Karpas-422 (cell line): ENCODE data around the gene C2orf49. TPM values are rescaled to one million over a fixed set of nuclear protein-coding genes. Genes with fewer than 3 reads are reported as not detected.

Experiments
- DNase-seq: peaks from one replicate; pipeline ENCODE4 v3.0.0-alpha.2; 2015
- H2AFZ ChIP-seq: fragments of 200-600 bp; sonication (generic); 2 replicates; pipeline ENCODE4 v1.6.1; 2014; ENCODE audit warnings: antibody characterized with exemption, low read length, mixed read lengths
- H3K27ac ChIP-seq: fragments of 200-600 bp; sonication (generic); 2 replicates; pipeline ENCODE4 v1.5.1; 2014; ENCODE audit warnings: mild to moderate bottlenecking, low read length, moderate library complexity
- H3K27me3 ChIP-seq: fragments of 200-600 bp; sonication (generic); 2 replicates; pipeline ENCODE4 v1.6.1; 2014; ENCODE audit warnings: low read length, mixed read lengths
- H3K36me3 ChIP-seq: fragments of 200-600 bp; sonication (generic); 2 replicates; pipeline ENCODE4 v1.6.1; 2014; ENCODE audit warnings: low read length, mixed read lengths; ENCODE audit not compliant: insufficient read depth
- H3K4me1 ChIP-seq: fragments of 200-600 bp; sonication (generic); 2 replicates; pipeline ENCODE4 v1.6.1; 2014; ENCODE audit warnings: mild to moderate bottlenecking, low read length, mixed read lengths
- H3K4me2 ChIP-seq: fragments of 200-600 bp; sonication (generic); 2 replicates; pipeline ENCODE4 v1.6.1; 2014; ENCODE audit warnings: low read length, low read depth, mild to moderate bottlenecking; ENCODE audit not compliant: poor library complexity, severe bottlenecking
- H3K4me3 ChIP-seq: fragments of 200-600 bp; sonication (generic); 2 replicates; pipeline ENCODE4 v1.5.1; 2014; ENCODE audit warnings: mild to moderate bottlenecking, antibody characterized with exemption, low read length, mixed read lengths
- H3K79me2 ChIP-seq: fragments of 200-600 bp; sonication (generic); 2 replicates; pipeline ENCODE4 v1.6.1; 2014; ENCODE audit warnings: mild to moderate bottlenecking, low read length, mixed read lengths
- H3K9ac ChIP-seq: fragments of 200-600 bp; sonication (generic); 2 replicates; pipeline ENCODE4 v1.6.0; 2014; ENCODE audit warnings: low read length
- H3K9me2 ChIP-seq: fragments of 200-600 bp; sonication (generic), shearing (Covaris generic); replicated peaks from 2 replicates; pipeline ENCODE4 v1.6.0; 2014; ENCODE audit warnings: mild to moderate bottlenecking, low read length, moderate library complexity; ENCODE audit not compliant: insufficient read depth
- H3K9me3 ChIP-seq: fragments of 300-700, 200-600 bp; sonication (generic); 2 replicates; pipeline ENCODE4 v1.6.1; 2014; ENCODE audit warnings: low read length, mixed read lengths
- H4K20me1 ChIP-seq: fragments of 200-600 bp; sonication (generic); 2 replicates; pipeline ENCODE4 v1.6.1; 2014; ENCODE audit warnings: mild to moderate bottlenecking, antibody characterized with exemption, low read length, low read depth; ENCODE audit not compliant: insufficient read depth
- total RNA-seq: library from RNA; depleted of rRNA; stranded (reverse); fragments of >200 nt; shearing (Covaris generic); gene quantifications from 2 replicates; pipeline ENCODE4 v1.2.3, GENCODE V29; 2014; ENCODE audit warnings: low replicate concordance; rRNA removed

The C2orf49 gene
- 26.3 and 42.4 TPM in 2 replicates for total RNA-seq

GRCh38 chr2:105337122-105338019 is at the start of gene C2orf49:
TSS of gene C2orf49 (plus strand) at chr2:105337540. CDS start at chr2:105337588, 48 bp downstream.
- Histone ChIP-seq H2AFZ (peak within 1 kb of the TSS; percentile 99), H4K20me1 (peaks cover 5% of the 10 kb centered on the region; the same call in 1 of the 2 replicates), H3K79me2 (peaks cover 71% of the 10 kb centered on the region), H3K27me3 (no peaks in the 10 kb centered on the region), H3K4me3 (peak within 1 kb of the TSS; percentile 98), H3K27ac (peak within 1 kb of the TSS; percentile 59), H3K36me3 (peaks cover 24% of the 10 kb centered on the region; the same call in 1 of the 2 replicates), H3K9ac (peak within 1 kb of the TSS; percentile 95), H3K4me1 (peaks cover 28% of the 10 kb centered on the region), H3K9me3 (no peaks in the 10 kb centered on the region), H3K9me2 (no peaks in the 10 kb centered on the region), H3K4me2 (peak within 1 kb of the TSS; percentile 99)
- DNase-seq, result peak; percentile 95

GRCh38 chr2:105287692-105288091 is 49.6 kb upstream of the C2orf49 start:
- Histone ChIP-seq H3K79me2 (peaks cover 64% of the 10 kb centered on the region), H3K4me1 (no peaks in the 10 kb centered on the region; the same call in 1 of the 2 replicates), H3K36me3 (peaks cover 42% of the 10 kb centered on the region; the same call in 1 of the 2 replicates), H3K4me2 (no peak overlapping the region), H3K27me3 (no peaks in the 10 kb centered on the region), H3K9me3 (no peaks in the 10 kb centered on the region), H3K27ac (no peak overlapping the region), H4K20me1 (peaks cover 9% of the 10 kb centered on the region), H3K9me2 (no peaks in the 10 kb centered on the region), H2AFZ (no peak overlapping the region), H3K4me3 (no peak overlapping the region), H3K9ac (no peak overlapping the region)
- peak; percentile 78 for DNase-seq

GRCh38 chr2:105288133-105288532 is 49.2 kb upstream of the C2orf49 start:
- Histone ChIP-seq H3K36me3 (peaks cover 39% of the 10 kb centered on the region; the same call in 1 of the 2 replicates), H3K9me3 (no peaks in the 10 kb centered on the region), H3K4me3 (no peak overlapping the region), H3K9ac (no peak overlapping the region), H2AFZ (no peak overlapping the region), H4K20me1 (peaks cover 9% of the 10 kb centered on the region), H3K4me2 (no peak overlapping the region), H3K27me3 (no peaks in the 10 kb centered on the region), H3K9me2 (no peaks in the 10 kb centered on the region), H3K27ac (no peak overlapping the region), H3K4me1 (no peaks in the 10 kb centered on the region; the same call in 1 of the 2 replicates), H3K79me2 (peaks cover 64% of the 10 kb centered on the region)
- no peak for DNase-seq

GRCh38 chr2:105290981-105291660 is 46.2 kb upstream of the C2orf49 start:
- no peaks in the 10 kb centered on the region; the same call in 1 of the 2 replicates for H3K4me1 ChIP-seq
- H3K9ac ChIP-seq, result no peak overlapping the region
- no peak overlapping the region for H2AFZ ChIP-seq
- H3K9me2 ChIP-seq, result no peaks in the 10 kb centered on the region
- no peak overlapping the region for H3K4me2 ChIP-seq
- DNase-seq, result no peak
- H4K20me1 ChIP-seq, result peaks cover 9% of the 10 kb centered on the region
- no peaks in the 10 kb centered on the region for H3K27me3 ChIP-seq
- H3K27ac ChIP-seq, result no peak overlapping the region
- peaks cover 50% of the 10 kb centered on the region; the same call in 1 of the 2 replicates for H3K36me3 ChIP-seq
- no peak overlapping the region for H3K4me3 ChIP-seq
- peaks cover 68% of the 10 kb centered on the region for H3K79me2 ChIP-seq
- H3K9me3 ChIP-seq, result no peaks in the 10 kb centered on the region

GRCh38 chr2:105291981-105292380 is 45.4 kb upstream of the C2orf49 start:
- no peaks in the 10 kb centered on the region for H3K9me3 ChIP-seq
- no peaks in the 10 kb centered on the region for H3K27me3 ChIP-seq
- peaks cover 47% of the 10 kb centered on the region; the same call in 1 of the 2 replicates for H3K36me3 ChIP-seq
- H3K79me2 ChIP-seq, result peaks cover 60% of the 10 kb centered on the region
- DNase-seq, result no peak
- no peaks in the 10 kb centered on the region for H3K9me2 ChIP-seq
- no peak overlapping the region for H3K27ac ChIP-seq
- H3K4me3 ChIP-seq, result no peak overlapping the region
- no peak overlapping the region for H3K9ac ChIP-seq
- H3K4me1 ChIP-seq, result no peaks in the 10 kb centered on the region; the same call in 1 of the 2 replicates
- no peak overlapping the region for H2AFZ ChIP-seq
- H4K20me1 ChIP-seq, result peaks cover 5% of the 10 kb centered on the region; the same call in 1 of the 2 replicates
- no peak overlapping the region for H3K4me2 ChIP-seq

- no peak overlapping the region for H3K27ac ChIP-seq
- H3K4me1 ChIP-seq, result no peaks in the 10 kb centered on the region
- peaks cover 54% of the 10 kb centered on the region for H3K79me2 ChIP-seq
- no peak overlapping the region for H3K9ac ChIP-seq
- no peaks in the 10 kb centered on the region; the same call in 1 of the 2 replicates for H4K20me1 ChIP-seq
- no peak overlapping the region for H2AFZ ChIP-seq
- H3K9me2 ChIP-seq, result no peaks in the 10 kb centered on the region
- H3K4me3 ChIP-seq, result no peak overlapping the region
- H3K4me2 ChIP-seq, result no peak overlapping the region
- H3K36me3 ChIP-seq, result peaks cover 56% of the 10 kb centered on the region
- H3K9me3 ChIP-seq, result no peaks in the 10 kb centered on the region
- no peak for DNase-seq
- H3K27me3 ChIP-seq, result no peaks in the 10 kb centered on the region
These were observed 43.3 kb upstream of the C2orf49 start for GRCh38 chr2:105294046-105294445.

- H3K4me3 ChIP-seq, result no peak overlapping the region
- H3K9me3 ChIP-seq, result no peaks in the 10 kb centered on the region
- peaks cover 6% of the 10 kb centered on the region; the same call in 1 of the 2 replicates for H4K20me1 ChIP-seq
- H3K27ac ChIP-seq, result no peak overlapping the region
- DNase-seq, result peak; percentile 81
- peaks cover 56% of the 10 kb centered on the region for H3K79me2 ChIP-seq
- H3K36me3 ChIP-seq, result peaks cover 53% of the 10 kb centered on the region
- no peak overlapping the region for H3K9ac ChIP-seq
- no peaks in the 10 kb centered on the region for H3K4me1 ChIP-seq
- H2AFZ ChIP-seq, result no peak overlapping the region
- no peaks in the 10 kb centered on the region for H3K27me3 ChIP-seq
- H3K4me2 ChIP-seq, result no peak overlapping the region
- no peaks in the 10 kb centered on the region for H3K9me2 ChIP-seq
These were observed 42.4 kb upstream of the C2orf49 start for GRCh38 chr2:105294844-105295481.
